Neural crest cell (in vitro differentiated cells): ENCODE measurements around the gene PIGQ. TPM values are rescaled to one million over a fixed set of nuclear protein-coding genes. Genes with fewer than 3 reads are reported as not detected.

Source experiments
- DNase-seq: peaks from one replicate; pipeline ENCODE4 v3.0.0; 2021; ENCODE audit warnings: low read depth, mixed read lengths, low spot score
- H3K27ac Mint-ChIP-seq: one replicate; pipeline ENCODE4 v1.8.0; 2021; ENCODE audit warnings: mild to moderate bottlenecking, mixed read lengths; ENCODE audit not compliant: unreplicated experiment
- H3K27me3 Mint-ChIP-seq: 2 replicates; pipeline ENCODE4 v1.8.0; 2021; ENCODE audit warnings: low read depth, mild to moderate bottlenecking, mixed read lengths
- H3K36me3 Mint-ChIP-seq: 2 replicates; pipeline ENCODE4 v1.8.0; 2021; ENCODE audit warnings: low read depth, mild to moderate bottlenecking, mixed read lengths
- H3K4me1 Mint-ChIP-seq: 2 replicates; pipeline ENCODE4 v1.8.0; 2021; ENCODE audit warnings: mixed read lengths
- H3K4me3 Mint-ChIP-seq: one replicate; pipeline ENCODE4 v1.8.0; 2021; ENCODE audit warnings: mild to moderate bottlenecking, mixed read lengths
- H3K9me3 Mint-ChIP-seq: 2 replicates; pipeline ENCODE4 v1.8.0; 2021; ENCODE audit warnings: mixed read lengths
- total RNA-seq: library from RNA; stranded (reverse); gene quantifications from 2 replicates; pipeline ENCODE4 v1.2.1, GENCODE V29; 2021
- TF ChIP-seq, protein P1 (sequence below): fragments of 200-600 bp; sonication (generic); conservative IDR thresholded peaks from 2 replicates; pipeline ENCODE4 v1.5.0; 2021; ENCODE audit warnings: antibody characterized with exemption, mild to moderate bottlenecking

PIGQ gene
- total RNA-seq, 1 donor from 2014 or later = 91.7 TPM

GRCh38 chr16:585351-585750 is 15.6 kb downstream of the PIGQ start:
- H3K4me3 Mint-ChIP-seq = peak overlapping the region; percentile 78
- peaks cover 27% of the 10 kb centered on the region for H3K27me3 Mint-ChIP-seq
- TF ChIP-seq, protein P1, sequence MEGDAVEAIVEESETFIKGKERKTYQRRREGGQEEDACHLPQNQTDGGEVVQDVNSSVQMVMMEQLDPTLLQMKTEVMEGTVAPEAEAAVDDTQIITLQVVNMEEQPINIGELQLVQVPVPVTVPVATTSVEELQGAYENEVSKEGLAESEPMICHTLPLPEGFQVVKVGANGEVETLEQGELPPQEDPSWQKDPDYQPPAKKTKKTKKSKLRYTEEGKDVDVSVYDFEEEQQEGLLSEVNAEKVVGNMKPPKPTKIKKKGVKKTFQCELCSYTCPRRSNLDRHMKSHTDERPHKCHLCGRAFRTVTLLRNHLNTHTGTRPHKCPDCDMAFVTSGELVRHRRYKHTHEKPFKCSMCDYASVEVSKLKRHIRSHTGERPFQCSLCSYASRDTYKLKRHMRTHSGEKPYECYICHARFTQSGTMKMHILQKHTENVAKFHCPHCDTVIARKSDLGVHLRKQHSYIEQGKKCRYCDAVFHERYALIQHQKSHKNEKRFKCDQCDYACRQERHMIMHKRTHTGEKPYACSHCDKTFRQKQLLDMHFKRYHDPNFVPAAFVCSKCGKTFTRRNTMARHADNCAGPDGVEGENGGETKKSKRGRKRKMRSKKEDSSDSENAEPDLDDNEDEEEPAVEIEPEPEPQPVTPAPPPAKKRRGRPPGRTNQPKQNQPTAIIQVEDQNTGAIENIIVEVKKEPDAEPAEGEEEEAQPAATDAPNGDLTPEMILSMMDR = no peak
- H3K9me3 Mint-ChIP-seq = no peaks in the 10 kb centered on the region
- peaks cover 13% of the 10 kb centered on the region for H3K4me1 Mint-ChIP-seq
- H3K27ac Mint-ChIP-seq = no peak overlapping the region
- no peak for DNase-seq
- H3K36me3 Mint-ChIP-seq = peaks cover 2% of the 10 kb centered on the region

DNA sequence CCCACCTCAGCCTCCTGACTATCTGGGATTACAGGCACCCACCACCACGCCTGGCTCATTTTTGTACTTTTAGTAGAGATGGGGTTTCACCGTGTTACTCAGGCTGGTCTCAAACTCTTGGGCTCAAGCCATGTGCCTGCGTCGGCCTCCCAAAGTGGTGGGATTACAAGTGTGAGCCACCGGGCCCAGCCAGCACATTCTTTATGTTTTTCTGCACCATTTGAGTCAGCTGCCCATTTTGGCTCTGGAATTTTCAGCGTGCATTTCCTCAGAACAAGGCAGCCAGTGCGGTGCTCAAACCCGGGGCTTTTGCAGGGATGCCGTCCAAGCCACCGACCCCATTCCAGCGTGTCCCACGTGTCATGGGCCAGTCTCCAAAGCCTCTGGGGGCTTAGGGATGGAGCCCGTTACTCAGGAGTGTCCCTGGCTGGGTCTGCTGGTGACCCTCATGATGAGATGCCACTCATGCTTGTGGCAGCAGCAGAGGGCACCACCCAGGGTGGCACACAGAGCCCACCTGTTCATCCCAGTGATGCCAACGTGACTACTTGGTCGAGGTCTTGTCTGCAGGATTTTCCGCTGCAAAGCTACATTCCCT is 16.4 kb downstream of the PIGQ start:
- DNase-seq = no peak
- TF ChIP-seq, protein P1 = no peak
- H3K27ac Mint-ChIP-seq = no peak overlapping the region
- peaks cover 33% of the 10 kb centered on the region for H3K27me3 Mint-ChIP-seq
- peaks cover 21% of the 10 kb centered on the region for H3K4me1 Mint-ChIP-seq
- peaks cover 7% of the 10 kb centered on the region for H3K36me3 Mint-ChIP-seq
- peak overlapping the region; percentile 78 for H3K4me3 Mint-ChIP-seq
- H3K9me3 Mint-ChIP-seq = no peaks in the 10 kb centered on the region

- TF ChIP-seq, protein P1 = no peak
- DNase-seq = no peak
- Mint-ChIP-seq H3K36me3 (peaks cover 7% of the 10 kb centered on the region), H3K4me1 (peaks cover 23% of the 10 kb centered on the region), H3K4me3 (peak overlapping the region; percentile 97), H3K27me3 (peaks cover 34% of the 10 kb centered on the region), H3K27ac (peak overlapping the region; percentile 71), H3K9me3 (no peaks in the 10 kb centered on the region)
Observed at GRCh38 chr16:586645-587590, 17.1 kb downstream of the PIGQ start.

- H3K4me1 Mint-ChIP-seq = peaks cover 25% of the 10 kb centered on the region
- H3K4me3 Mint-ChIP-seq = peak overlapping the region; percentile 97
- no peaks in the 10 kb centered on the region for H3K9me3 Mint-ChIP-seq
- peaks cover 7% of the 10 kb centered on the region for H3K36me3 Mint-ChIP-seq
- peak; percentile 48 for DNase-seq
- TF ChIP-seq, protein P1 = no peak
- H3K27me3 Mint-ChIP-seq = peaks cover 34% of the 10 kb centered on the region
- H3K27ac Mint-ChIP-seq = peak overlapping the region; percentile 99
Observed at GRCh38 chr16:588639-588888, 18.8 kb downstream of the PIGQ start.

DNA sequence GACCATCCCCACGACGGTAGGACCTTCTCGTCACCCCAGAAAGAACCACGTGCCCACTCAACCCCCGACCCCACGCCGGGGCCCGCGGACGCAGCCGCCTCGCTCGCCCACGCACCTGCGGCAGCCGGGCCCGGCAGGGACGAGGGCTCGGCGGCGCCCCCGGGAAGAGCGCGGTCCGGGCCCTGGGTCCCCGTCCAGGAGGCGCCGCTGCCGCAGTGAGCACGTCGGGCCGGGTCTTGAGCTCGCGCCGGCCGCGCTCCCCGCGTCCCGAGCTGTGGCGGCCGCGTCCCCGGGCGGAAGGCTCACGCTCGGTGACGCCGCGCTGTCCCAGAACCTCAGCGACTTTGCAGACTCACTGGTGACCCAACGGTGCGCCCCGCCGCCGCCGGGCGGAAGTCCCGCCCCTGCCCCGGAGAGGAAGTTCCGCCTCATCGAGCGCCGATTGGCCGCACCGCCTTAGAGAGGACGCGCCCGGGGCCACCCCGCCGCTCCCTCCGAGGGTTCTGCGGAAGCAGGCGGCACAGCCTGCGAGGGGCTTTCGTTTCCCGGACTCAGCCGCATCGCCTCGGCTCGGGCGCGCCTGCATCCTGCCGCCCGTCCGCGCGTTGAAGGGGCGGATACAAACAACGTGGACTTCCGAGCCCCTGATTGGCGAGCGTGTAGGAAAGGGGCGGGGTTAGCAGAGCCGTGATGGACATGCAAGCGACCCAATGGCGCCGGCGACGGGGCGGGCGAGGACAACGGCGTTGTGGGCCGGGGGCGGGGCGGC is 19.3 kb downstream of the PIGQ start:
- Mint-ChIP-seq H3K27me3 (peaks cover 34% of the 10 kb centered on the region), H3K27ac (peak overlapping the region; percentile 99), H3K4me1 (peaks cover 26% of the 10 kb centered on the region), H3K4me3 (peak overlapping the region; percentile 97), H3K36me3 (peaks cover 7% of the 10 kb centered on the region), H3K9me3 (no peaks in the 10 kb centered on the region)
- TF ChIP-seq, protein P1 = no peak
- DNase-seq = peak; percentile 98
